ENCODE data around the gene DSCAML1. TPM values are rescaled to one million over a fixed set of nuclear protein-coding genes. Genes with fewer than 3 reads are reported as not detected.

Gene DSCAML1
- total RNA-seq, 1 experiment from 2014 or later = not detected

- Histone ChIP-seq H3K4me2 (ENCODE audit: low read length) (no peak overlapping the region), H4K20me1 (ENCODE audit: insufficient read depth) (no peaks in the 10 kb centered on the region), H3K9me3 (ENCODE audit: control insufficient read depth in 1 of 2, insufficient read depth in 1 of 2, low read depth in 1 of 2, low read length in 2 of 2) (no peaks in the 10 kb centered on the region), H3K9ac (ENCODE audit: low read length) (no peak overlapping the region), H3K9me2 (ENCODE audit: insufficient read depth) (no peaks in the 10 kb centered on the region), H3K4me3 (replicated peaks in 1 of 2; ENCODE audit: low read depth in 1 of 2, low read length in 2 of 2) (no peak overlapping the region), H3K36me3 (ENCODE audit: control insufficient read depth in 1 of 2, insufficient read depth in 2 of 2, low read length in 2 of 2) (no peaks in the 10 kb centered on the region), H3K27ac (ENCODE audit: low read depth, low read length) (no peak overlapping the region), H3K4me1 (ENCODE audit: control insufficient read depth in 1 of 2, insufficient read depth in 2 of 2, low read length in 2 of 2) (no peaks in the 10 kb centered on the region), H3K79me2 (ENCODE audit: insufficient read depth, low read length) (no peaks in the 10 kb centered on the region), H3K27me3 (ENCODE audit: insufficient read depth, low read length) (peaks cover 49% of the 10 kb centered on the region), H2AFZ (ENCODE audit: low read depth, low read length, poor library complexity, severe bottlenecking) (no peak overlapping the region)
- no TSS peak for BruUV-seq (replicated peaks)
- CTCF ChIA-PET = no interaction called here
- RAD21 ChIA-PET (ENCODE audit: low non-redundant PET in 1 of 2, low total read pairs in 2 of 2, uncharacterized antibody in 2 of 2, unreplicated experiment in 2 of 2) = no interaction called here
- DNase-seq (ENCODE audit: low read depth, low spot score) = no peak
- intact Hi-C loops (cut with micrococcal nuclease) = no loop called here
- no peak for TF ChIP-seq ZNF274 (IDR thresholded peaks at IDR 0.05; ENCODE audit: low read depth, low read length)
- no peak for TF ChIP-seq ZFX (IDR thresholded peaks at IDR 0.05)
- no peak for TF ChIP-seq ZBTB33 (IDR thresholded peaks at IDR 0.05; ENCODE audit: extremely low read depth, insufficient replicate concordance, low read length)
- TF ChIP-seq EZH2phosphoT487 (IDR thresholded peaks at IDR 0.05; ENCODE audit: borderline replicate concordance) = no peak
- TF ChIP-seq SP1 (IDR thresholded peaks at IDR 0.05; ENCODE audit: low read depth) = no peak
- no peak for TF ChIP-seq MAX (IDR thresholded peaks at IDR 0.05)
- no peak for TF ChIP-seq FOSL1 (IDR thresholded peaks at IDR 0.05; ENCODE audit: low read depth)
- TF ChIP-seq JUND (IDR thresholded peaks at IDR 0.05) = no peak
- no peak for TF ChIP-seq ELF1 (IDR thresholded peaks at IDR 0.05; ENCODE audit: borderline replicate concordance, low read depth)
- no peak for TF ChIP-seq SRF (IDR thresholded peaks at IDR 0.05; ENCODE audit: low read depth)
- no peak for TF ChIP-seq POLR2AphosphoS5 (IDR thresholded peaks at IDR 0.05; ENCODE audit: low read depth, low read length)
- TF ChIP-seq REST (IDR thresholded peaks at IDR 0.05; ENCODE audit: low read depth) = no peak
- POLR2A ChIA-PET = no interaction called here
- ATAC-seq = no peak
Measured at GRCh38 chr11:117678658-117679406, 118.2 kb downstream of the DSCAML1 start.

All from HCT116 (cell line).